ENCODE measurements around the gene KRTAP27-1. TPM values are rescaled to one million over a fixed set of nuclear protein-coding genes. Genes with fewer than 3 reads are reported as not detected.

Gene KRTAP27-1
- total and polyA plus RNA-seq, 10 of the 15 experiments (the other 5 are each of a cell fraction or from before 2014, with no cell fraction given): not detected

Small RNA genes within 50 kb of the gene (microRNA-seq; reads per million reads assigned to microRNA genes)
- not detected for gene MIR4327

Small RNA genes within 50 kb of the gene (small RNA-seq; reads per million reads assigned to genes)
- not detected for gene KRTAP23-1
- not detected for gene MIR4327

Other genes starting within 250 kb of the KRTAP27-1 start
Only the 7 nearest of the 18 such genes appear.
- not detected in 2 replicates for gene KRTAP24-1, start 54.7 kb downstream of the KRTAP27-1 start, total RNA-seq (2014; rRNA removed)
- not detected in 2 replicates for gene KRTAP24-1, start 54.7 kb downstream of the KRTAP27-1 start, total RNA-seq (2014; rRNA removed; fragmentation: Illumina TruSeq; extraction: Trizol)
- gene KRTAP24-1, start 54.7 kb downstream of the KRTAP27-1 start, total RNA-seq (2021): not detected in 2 replicates
- gene KRTAP24-1, start 54.7 kb downstream of the KRTAP27-1 start, polyA plus RNA-seq (2011; rRNA removed): not detected in 2 replicates
- gene KRTAP24-1, start 54.7 kb downstream of the KRTAP27-1 start, polyA plus RNA-seq (2014; fragmentation: Illumina TruSeq; extraction: Trizol): not detected in 2 replicates
- gene KRTAP24-1, start 54.7 kb downstream of the KRTAP27-1 start, polyA plus RNA-seq (2014; fragmentation: Nextera tagmentation; extraction: Ambion mirVana): not detected
- not detected in 2 replicates for gene KRTAP24-1, start 54.7 kb downstream of the KRTAP27-1 start, polyA plus RNA-seq (2014; rRNA removed)
- not detected for gene KRTAP24-1, start 54.7 kb downstream of the KRTAP27-1 start, polyA plus RNA-seq (2016; fragmentation: Nextera tagmentation; extraction: Ambion mirVana)
- gene KRTAP25-1, start 48.2 kb downstream of the KRTAP27-1 start, total RNA-seq (2014; rRNA removed): not detected in 2 replicates
- not detected in 2 replicates for gene KRTAP25-1, start 48.2 kb downstream of the KRTAP27-1 start, total RNA-seq (2014; rRNA removed; fragmentation: Illumina TruSeq; extraction: Trizol)
- not detected in 2 replicates for gene KRTAP25-1, start 48.2 kb downstream of the KRTAP27-1 start, total RNA-seq (2021)
- not detected in 2 replicates for gene KRTAP25-1, start 48.2 kb downstream of the KRTAP27-1 start, polyA plus RNA-seq (2011; rRNA removed)
- not detected in 2 replicates for gene KRTAP25-1, start 48.2 kb downstream of the KRTAP27-1 start, polyA plus RNA-seq (2014; fragmentation: Illumina TruSeq; extraction: Trizol)
- gene KRTAP25-1, start 48.2 kb downstream of the KRTAP27-1 start, polyA plus RNA-seq (2014; fragmentation: Nextera tagmentation; extraction: Ambion mirVana): not detected
- not detected in 2 replicates for gene KRTAP25-1, start 48.2 kb downstream of the KRTAP27-1 start, polyA plus RNA-seq (2014; rRNA removed)
- not detected for gene KRTAP25-1, start 48.2 kb downstream of the KRTAP27-1 start, polyA plus RNA-seq (2016; fragmentation: Nextera tagmentation; extraction: Ambion mirVana)
- gene KRTAP26-1, start 17.4 kb downstream of the KRTAP27-1 start, total RNA-seq (2014; rRNA removed): not detected in 2 replicates
- gene KRTAP26-1, start 17.4 kb downstream of the KRTAP27-1 start, total RNA-seq (2014; rRNA removed; fragmentation: Illumina TruSeq; extraction: Trizol): not detected in 2 replicates
- gene KRTAP26-1, start 17.4 kb downstream of the KRTAP27-1 start, total RNA-seq (2021): not detected in 2 replicates
- gene KRTAP26-1, start 17.4 kb downstream of the KRTAP27-1 start, polyA plus RNA-seq (2011; rRNA removed): not detected in 2 replicates
- not detected in 2 replicates for gene KRTAP26-1, start 17.4 kb downstream of the KRTAP27-1 start, polyA plus RNA-seq (2014; fragmentation: Illumina TruSeq; extraction: Trizol)
- not detected for gene KRTAP26-1, start 17.4 kb downstream of the KRTAP27-1 start, polyA plus RNA-seq (2014; fragmentation: Nextera tagmentation; extraction: Ambion mirVana)
- gene KRTAP26-1, start 17.4 kb downstream of the KRTAP27-1 start, polyA plus RNA-seq (2014; rRNA removed): not detected in 2 replicates
- not detected for gene KRTAP26-1, start 17.4 kb downstream of the KRTAP27-1 start, polyA plus RNA-seq (2016; fragmentation: Nextera tagmentation; extraction: Ambion mirVana)
- gene KRTAP23-1, start 10.9 kb upstream of the KRTAP27-1 start, total RNA-seq (2014; rRNA removed): not detected in 2 replicates
- gene KRTAP23-1, start 10.9 kb upstream of the KRTAP27-1 start, total RNA-seq (2014; rRNA removed; fragmentation: Illumina TruSeq; extraction: Trizol): not detected in 2 replicates
- not detected in 2 replicates for gene KRTAP23-1, start 10.9 kb upstream of the KRTAP27-1 start, total RNA-seq (2021)
- not detected in 2 replicates for gene KRTAP23-1, start 10.9 kb upstream of the KRTAP27-1 start, polyA plus RNA-seq (2011; rRNA removed)
- not detected in 2 replicates for gene KRTAP23-1, start 10.9 kb upstream of the KRTAP27-1 start, polyA plus RNA-seq (2014; fragmentation: Illumina TruSeq; extraction: Trizol)
- gene KRTAP23-1, start 10.9 kb upstream of the KRTAP27-1 start, polyA plus RNA-seq (2014; fragmentation: Nextera tagmentation; extraction: Ambion mirVana): not detected
- gene KRTAP23-1, start 10.9 kb upstream of the KRTAP27-1 start, polyA plus RNA-seq (2014; rRNA removed): not detected in 2 replicates
- not detected for gene KRTAP23-1, start 10.9 kb upstream of the KRTAP27-1 start, polyA plus RNA-seq (2016; fragmentation: Nextera tagmentation; extraction: Ambion mirVana)
- gene KRTAP13-2, start 34.6 kb upstream of the KRTAP27-1 start, total RNA-seq (2014; rRNA removed): not detected in 2 replicates
- not detected in 2 replicates for gene KRTAP13-2, start 34.6 kb upstream of the KRTAP27-1 start, total RNA-seq (2014; rRNA removed; fragmentation: Illumina TruSeq; extraction: Trizol)
- gene KRTAP13-2, start 34.6 kb upstream of the KRTAP27-1 start, total RNA-seq (2021): not detected in 2 replicates
- not detected in 2 replicates for gene KRTAP13-2, start 34.6 kb upstream of the KRTAP27-1 start, polyA plus RNA-seq (2011; rRNA removed)
- not detected in 2 replicates for gene KRTAP13-2, start 34.6 kb upstream of the KRTAP27-1 start, polyA plus RNA-seq (2014; fragmentation: Illumina TruSeq; extraction: Trizol)
- gene KRTAP13-2, start 34.6 kb upstream of the KRTAP27-1 start, polyA plus RNA-seq (2014; fragmentation: Nextera tagmentation; extraction: Ambion mirVana): not detected
- gene KRTAP13-2, start 34.6 kb upstream of the KRTAP27-1 start, polyA plus RNA-seq (2014; rRNA removed): not detected in 2 replicates
- gene KRTAP13-2, start 34.6 kb upstream of the KRTAP27-1 start, polyA plus RNA-seq (2016; fragmentation: Nextera tagmentation; extraction: Ambion mirVana): not detected
- not detected in 2 replicates for gene KRTAP13-1, start 58.3 kb upstream of the KRTAP27-1 start, total RNA-seq (2014; rRNA removed)
- gene KRTAP13-1, start 58.3 kb upstream of the KRTAP27-1 start, total RNA-seq (2014; rRNA removed; fragmentation: Illumina TruSeq; extraction: Trizol): not detected in 2 replicates
- not detected in 2 replicates for gene KRTAP13-1, start 58.3 kb upstream of the KRTAP27-1 start, total RNA-seq (2021)
- gene KRTAP13-1, start 58.3 kb upstream of the KRTAP27-1 start, polyA plus RNA-seq (2011; rRNA removed): not detected in 2 replicates
- gene KRTAP13-1, start 58.3 kb upstream of the KRTAP27-1 start, polyA plus RNA-seq (2014; fragmentation: Illumina TruSeq; extraction: Trizol): not detected in 2 replicates
- not detected for gene KRTAP13-1, start 58.3 kb upstream of the KRTAP27-1 start, polyA plus RNA-seq (2014; fragmentation: Nextera tagmentation; extraction: Ambion mirVana)
- gene KRTAP13-1, start 58.3 kb upstream of the KRTAP27-1 start, polyA plus RNA-seq (2014; rRNA removed): not detected in 2 replicates
- not detected for gene KRTAP13-1, start 58.3 kb upstream of the KRTAP27-1 start, polyA plus RNA-seq (2016; fragmentation: Nextera tagmentation; extraction: Ambion mirVana)
- not detected in 2 replicates for gene KRTAP13-3, start 88.2 kb upstream of the KRTAP27-1 start, total RNA-seq (2014; rRNA removed)
- gene KRTAP13-3, start 88.2 kb upstream of the KRTAP27-1 start, total RNA-seq (2014; rRNA removed; fragmentation: Illumina TruSeq; extraction: Trizol): not detected in 2 replicates
- gene KRTAP13-3, start 88.2 kb upstream of the KRTAP27-1 start, total RNA-seq (2021): not detected in 2 replicates
- gene KRTAP13-3, start 88.2 kb upstream of the KRTAP27-1 start, polyA plus RNA-seq (2011; rRNA removed): not detected in 2 replicates
- gene KRTAP13-3, start 88.2 kb upstream of the KRTAP27-1 start, polyA plus RNA-seq (2014; fragmentation: Illumina TruSeq; extraction: Trizol): not detected in 2 replicates
- gene KRTAP13-3, start 88.2 kb upstream of the KRTAP27-1 start, polyA plus RNA-seq (2014; fragmentation: Nextera tagmentation; extraction: Ambion mirVana): not detected
- not detected in 2 replicates for gene KRTAP13-3, start 88.2 kb upstream of the KRTAP27-1 start, polyA plus RNA-seq (2014; rRNA removed)
- gene KRTAP13-3, start 88.2 kb upstream of the KRTAP27-1 start, polyA plus RNA-seq (2016; fragmentation: Nextera tagmentation; extraction: Ambion mirVana): not detected

Data from GM12878 (cell line).